Ectodermal cell (in vitro differentiated cells): Measurements from ENCODE around the gene SYPL2.

Experiments used
- H3K27ac ChIP-seq: 2 replicates; pipeline ENCODE4 v1.7.0; 2013; ENCODE audit warnings: mild to moderate bottlenecking, low read depth, low read length; ENCODE audit not compliant: insufficient read depth, poor library complexity, severe bottlenecking
- H3K27me3 ChIP-seq: 2 replicates; pipeline ENCODE4 v1.7.0; 2013; ENCODE audit warnings: mild to moderate bottlenecking, low read length; ENCODE audit not compliant: insufficient read depth, control insufficient read depth, poor library complexity, severe bottlenecking
- H3K36me3 ChIP-seq: one replicate; pipeline ENCODE4 v1.7.0; 2013; ENCODE audit warnings: low read length; ENCODE audit not compliant: control insufficient read depth, insufficient read depth
- H3K4me1 ChIP-seq: one replicate; pipeline ENCODE4 v1.7.0; 2013; ENCODE audit warnings: low read length; ENCODE audit not compliant: control insufficient read depth, insufficient read depth
- H3K4me3 ChIP-seq: 2 replicates; pipeline ENCODE4 v1.7.0; 2013; ENCODE audit warnings: low read depth, low read length, control low read depth; ENCODE audit not compliant: insufficient read depth
- H3K9me3 ChIP-seq: 2 replicates; pipeline ENCODE4 v1.7.0; 2013; ENCODE audit warnings: mild to moderate bottlenecking, low read length, moderate library complexity; ENCODE audit not compliant: control insufficient read depth
- WGBS, 2 experiments: methylation state at CpG; one replicate each; pipeline ENCODE4 v1.1.7; 2013; ENCODE audit warnings: missing lambda C conversion rate in 2 of 2; 5-methylcytosine and 5-hydroxymethylcytosine counted together

Gene SYPL2

DNA sequence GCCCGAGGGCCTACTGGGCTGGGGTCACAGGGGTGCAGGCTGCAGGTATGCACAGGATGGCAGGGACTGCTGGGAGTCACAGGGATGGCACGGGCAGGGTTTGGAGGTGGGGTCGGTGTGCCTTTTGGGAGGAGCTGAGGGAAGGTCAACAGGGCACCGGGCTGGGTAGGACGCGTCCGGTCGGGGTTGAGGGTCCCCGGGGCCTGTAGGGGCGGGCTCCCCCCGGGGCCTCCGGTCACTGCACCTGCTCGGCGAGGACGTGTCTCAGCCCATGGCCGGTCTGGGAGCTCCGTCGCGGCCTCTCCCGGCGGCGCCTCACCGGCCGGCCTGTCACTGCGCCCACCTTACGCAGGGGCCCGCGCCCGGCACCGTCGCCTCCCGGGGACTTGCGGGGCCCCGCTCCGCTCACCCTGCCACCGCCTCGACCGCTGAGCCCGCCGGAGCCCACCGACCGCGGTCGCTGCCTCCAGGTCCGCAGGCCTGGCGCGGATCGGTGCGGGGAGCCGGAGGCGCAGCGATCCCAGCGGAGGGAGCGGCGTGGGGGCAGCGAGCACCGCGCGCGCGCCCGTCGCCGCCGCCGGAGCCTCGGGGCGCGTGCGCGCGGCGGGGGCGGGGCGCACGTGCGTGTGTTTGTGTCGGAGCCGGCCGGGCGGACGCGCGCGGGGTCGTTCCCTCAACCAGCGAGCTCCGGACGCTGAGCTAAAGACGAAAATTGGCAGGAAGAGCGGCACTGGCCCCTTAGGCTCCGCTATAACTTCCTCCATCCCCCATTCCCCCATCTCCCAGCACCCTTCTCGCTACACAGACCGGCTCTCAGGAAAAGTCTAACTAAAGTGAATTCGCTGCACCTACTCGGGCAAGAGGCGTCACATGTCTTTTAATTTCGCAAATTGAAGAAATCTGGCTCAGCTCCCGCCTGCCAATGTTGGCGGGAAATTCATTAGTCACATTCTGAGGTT lies 43.1 kb downstream of the SYPL2 start, which contains the start of gene AMIGO1:
Gene AMIGO1, minus strand, starts transcription at position 552 of the 959 bp plus-strand sequence. CDS start 815 bp downstream, outside the sequence.
- Histone ChIP-seq H3K36me3 (no peaks in the 10 kb centered on the region), H3K4me1 (peaks cover 11% of the 10 kb centered on the region), H3K27me3 (peaks cover 50% of the 10 kb centered on the region), H3K4me3 (peak within 1 kb of the TSS; percentile 54), H3K9me3 (no peaks in the 10 kb centered on the region), H3K27ac (no peak within 1 kb of the TSS)
- 1% methylated on average over 100 of the region's 100 CpGs for WGBS, 2 experiments

DNA sequence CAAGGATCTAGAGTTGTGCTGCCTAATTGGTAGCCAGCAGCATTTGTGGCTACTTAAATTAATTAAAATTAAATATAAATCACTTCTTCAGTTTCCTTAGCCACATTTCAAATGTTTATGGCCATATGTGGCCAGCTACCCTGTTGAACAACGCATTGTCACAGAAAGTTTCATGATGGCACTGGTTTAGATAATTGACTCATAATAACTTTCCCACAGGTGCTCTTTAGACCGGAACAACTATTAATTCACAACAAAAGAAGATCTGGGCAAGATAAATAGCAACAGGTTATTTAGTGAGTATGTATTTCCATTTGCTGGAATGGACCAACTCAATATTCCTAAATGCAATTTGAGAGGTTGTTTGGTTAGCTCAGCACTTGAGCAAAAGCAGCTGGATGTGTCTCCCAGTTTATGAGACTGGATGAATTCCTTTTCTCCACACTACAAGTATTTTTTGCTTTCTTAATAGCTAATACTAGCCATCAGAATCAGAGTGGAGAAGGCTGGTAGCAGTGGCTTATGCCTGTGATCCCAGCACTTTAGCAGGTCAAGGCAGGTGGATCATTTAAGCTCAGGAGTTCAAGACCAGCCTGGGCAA lies 46.9 kb downstream of the SYPL2 start:
- no peaks in the 10 kb centered on the region for H3K9me3 ChIP-seq
- peaks cover 11% of the 10 kb centered on the region for H3K4me1 ChIP-seq
- peaks cover 46% of the 10 kb centered on the region for H3K27me3 ChIP-seq
- 94 to 95% methylated on average over 1 to 2 of the region's 2 CpGs for WGBS, 2 experiments
- no peaks in the 10 kb centered on the region for H3K36me3 ChIP-seq
- no peak overlapping the region for H3K27ac ChIP-seq
- no peak overlapping the region for H3K4me3 ChIP-seq

DNA sequence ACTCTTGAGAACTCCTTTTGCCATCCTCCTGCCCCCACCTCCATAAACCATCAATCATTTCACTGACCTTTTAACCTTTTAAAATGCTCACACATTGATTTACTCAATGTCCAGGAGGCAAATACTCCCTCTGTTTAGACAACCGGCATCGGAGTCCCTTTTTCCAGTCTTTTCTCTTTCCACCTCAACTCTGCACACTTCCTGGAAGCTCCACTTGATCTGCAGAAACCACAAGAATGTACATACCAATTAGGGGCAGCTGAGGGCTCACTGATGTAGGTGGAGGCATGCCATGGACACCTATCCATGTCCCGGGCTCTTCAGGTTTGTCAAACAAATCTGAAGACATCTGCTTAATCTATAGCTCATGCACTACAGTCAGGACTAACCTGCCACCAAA lies 48.5 kb downstream of the SYPL2 start:
- H3K36me3 ChIP-seq = no peaks in the 10 kb centered on the region
- peaks cover 35% of the 10 kb centered on the region for H3K27me3 ChIP-seq
- 86 to 96% methylated on average over 3 of the region's 3 CpGs for WGBS, 2 experiments
- peaks cover 7% of the 10 kb centered on the region for H3K4me1 ChIP-seq
- H3K27ac ChIP-seq = no peak overlapping the region
- no peak overlapping the region for H3K4me3 ChIP-seq
- no peaks in the 10 kb centered on the region for H3K9me3 ChIP-seq

DNA sequence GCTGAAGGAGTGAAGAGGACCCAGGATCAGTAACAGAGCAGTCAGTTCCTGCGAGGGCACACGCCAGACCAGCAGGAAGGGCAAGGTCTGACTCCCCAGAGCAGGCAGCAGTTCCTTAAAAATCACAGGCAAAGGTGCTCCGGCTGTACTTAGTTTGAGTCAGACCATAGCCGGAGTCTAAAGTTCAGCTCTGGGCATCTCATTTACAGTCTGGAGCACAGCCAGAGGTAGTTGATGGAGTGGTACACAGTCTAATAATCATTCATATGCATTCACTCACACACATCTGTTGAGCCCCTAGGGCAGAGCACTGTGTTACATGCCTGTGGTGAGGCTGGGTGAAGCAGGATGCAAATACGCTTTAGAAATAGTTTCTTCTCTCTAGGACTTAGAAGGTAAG lies 50.5 kb downstream of the SYPL2 start:
- H3K4me1 ChIP-seq = no peaks in the 10 kb centered on the region
- H3K27ac ChIP-seq = no peak overlapping the region
- H3K36me3 ChIP-seq = no peaks in the 10 kb centered on the region
- H3K4me3 ChIP-seq = no peak overlapping the region
- no peaks in the 10 kb centered on the region for H3K9me3 ChIP-seq
- 88 to 90% methylated on average over 5 of the region's 5 CpGs for WGBS, 2 experiments
- peaks cover 15% of the 10 kb centered on the region for H3K27me3 ChIP-seq

DNA sequence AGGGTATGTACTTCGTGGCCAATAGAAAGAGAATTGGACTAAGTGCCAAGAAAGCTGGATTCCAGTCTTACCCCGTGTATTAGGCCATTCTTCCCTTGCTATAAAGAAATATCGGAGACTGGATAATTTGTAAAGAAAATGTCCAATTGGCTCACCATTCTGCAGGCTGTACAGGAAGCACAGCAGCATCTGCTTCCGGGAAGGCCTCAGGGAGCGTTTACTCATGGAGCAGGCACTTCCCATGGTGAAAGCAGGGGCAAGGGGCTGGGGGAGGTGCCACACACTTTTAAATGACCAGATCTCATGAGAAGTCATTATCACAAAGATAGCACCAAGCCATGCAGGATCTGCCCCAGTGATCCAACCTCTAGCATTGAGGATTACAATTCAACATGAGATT lies 51.0 kb downstream of the SYPL2 start:
- no peak overlapping the region for H3K27ac ChIP-seq
- H3K27me3 ChIP-seq = peaks cover 10% of the 10 kb centered on the region
- no peak overlapping the region for H3K4me3 ChIP-seq
- 92 to 93% methylated on average over 5 of the region's 5 CpGs for WGBS, 2 experiments
- no peaks in the 10 kb centered on the region for H3K36me3 ChIP-seq
- no peaks in the 10 kb centered on the region for H3K9me3 ChIP-seq
- H3K4me1 ChIP-seq = no peaks in the 10 kb centered on the region

DNA sequence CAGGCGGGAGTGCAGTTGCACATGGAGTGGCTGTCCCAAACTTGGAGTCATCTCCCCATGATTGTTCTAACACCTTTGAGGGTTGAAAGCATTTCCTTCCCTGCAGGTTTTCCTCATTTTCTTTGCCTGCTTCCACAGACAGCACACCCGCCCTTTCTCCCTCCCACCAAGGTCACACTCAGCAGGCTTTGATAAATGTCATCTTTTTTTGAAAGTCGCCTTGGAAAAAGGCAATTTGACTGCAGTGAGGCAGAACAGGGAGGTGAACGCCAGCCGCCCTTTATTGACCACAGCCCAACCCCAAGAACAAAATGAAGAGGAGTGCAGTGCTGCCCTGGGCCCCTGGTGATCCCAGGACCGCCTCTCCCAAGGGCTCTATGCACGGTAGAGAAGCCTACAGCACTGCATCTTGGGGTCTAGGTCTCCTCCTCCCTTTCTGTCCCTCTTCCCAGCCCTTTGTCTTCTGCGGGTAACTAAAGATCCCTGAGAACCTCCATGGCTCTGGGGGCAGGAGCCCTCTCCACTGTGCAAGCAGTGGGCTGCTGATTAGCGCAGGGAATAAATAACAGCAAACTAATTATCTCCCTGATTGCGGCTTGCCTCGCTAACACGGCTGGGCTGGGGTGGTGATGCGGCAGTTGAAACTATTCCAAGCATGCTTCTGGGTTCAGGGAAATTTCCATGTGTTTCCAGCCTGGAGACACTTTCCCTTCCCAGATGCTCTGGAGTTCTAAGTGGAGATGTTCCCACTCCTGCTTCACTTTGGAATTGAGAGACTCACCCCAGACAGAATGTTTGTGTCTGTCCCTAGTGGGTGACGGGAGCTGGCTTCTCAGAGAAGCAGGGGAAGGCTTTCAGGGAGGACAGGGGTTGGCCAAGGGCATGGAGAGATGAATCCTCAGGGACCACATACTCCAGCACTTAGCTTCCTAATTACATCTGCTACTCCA lies 54.9 kb downstream of the SYPL2 start:
- no peaks in the 10 kb centered on the region for H3K4me1 ChIP-seq
- 88% methylated on average over 14 of the region's 14 CpGs for whole genome bisulfite sequencing, 2 experiments
- peaks cover 1% of the 10 kb centered on the region for H3K27me3 ChIP-seq
- no peak overlapping the region for H3K27ac ChIP-seq
- no peak overlapping the region for H3K4me3 ChIP-seq
- H3K9me3 ChIP-seq = no peaks in the 10 kb centered on the region
- H3K36me3 ChIP-seq = no peaks in the 10 kb centered on the region

DNA sequence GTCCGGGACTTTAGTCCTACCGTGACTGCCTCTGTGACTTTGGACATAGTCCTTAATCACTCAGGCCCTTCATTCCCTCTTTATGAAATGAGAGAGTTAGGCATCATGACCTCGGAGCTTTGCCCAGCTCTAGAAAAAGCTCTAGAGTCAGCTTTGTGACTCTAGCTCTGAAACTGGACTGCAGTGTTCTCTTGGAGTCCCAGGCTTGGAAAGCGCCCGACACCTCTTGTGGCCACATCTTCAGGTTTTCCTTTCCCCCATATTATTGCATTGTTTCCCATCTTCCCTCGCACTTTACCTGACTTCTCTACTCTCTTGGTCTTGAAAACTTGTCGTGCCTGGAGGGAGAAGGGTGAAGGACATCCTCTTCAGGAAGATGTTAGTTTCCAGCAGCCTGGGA lies 55.7 kb downstream of the SYPL2 start:
- Histone ChIP-seq H3K27ac (no peak overlapping the region), H3K27me3 (no peaks in the 10 kb centered on the region)
- WGBS, 2 experiments = 93 to 94% methylated on average over 6 to 7 of the region's 7 CpGs

DNA sequence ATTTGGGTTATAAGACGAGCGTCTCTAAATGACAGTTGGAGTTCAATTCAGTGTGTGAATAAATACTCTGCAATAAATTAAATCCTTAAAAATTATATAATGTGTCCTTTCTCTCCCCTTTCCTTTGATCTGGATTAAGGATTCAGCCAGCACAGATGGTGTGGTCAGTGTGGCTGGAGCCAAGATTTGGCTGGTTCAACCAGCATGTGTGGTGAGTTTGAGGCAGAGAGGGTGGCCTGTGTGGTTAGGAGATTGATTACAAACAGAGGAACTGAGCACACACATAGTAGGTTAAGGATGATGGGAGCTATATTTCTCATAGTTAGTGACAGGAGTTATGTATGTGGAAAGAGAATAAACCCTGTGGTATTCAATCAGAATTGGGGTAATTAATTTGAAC lies 57.4 kb downstream of the SYPL2 start:
- WGBS, 2 experiments = no CpG with 5 or more reads among the region's 2 CpGs
- Histone ChIP-seq H3K4me3 (no peak overlapping the region), H3K9me3 (no peaks in the 10 kb centered on the region), H3K27ac (no peak overlapping the region), H3K27me3 (no peaks in the 10 kb centered on the region), H3K4me1 (no peaks in the 10 kb centered on the region), H3K36me3 (no peaks in the 10 kb centered on the region)

More for the DNA sequence above, 55.7 kb downstream of the SYPL2 start:
- Histone ChIP-seq H3K9me3 (no peaks in the 10 kb centered on the region), H3K36me3 (no peaks in the 10 kb centered on the region), H3K4me1 (no peaks in the 10 kb centered on the region), H3K4me3 (no peak overlapping the region)

- no peak overlapping the region for H3K4me3 ChIP-seq
- H3K36me3 ChIP-seq = no peaks in the 10 kb centered on the region
- no peaks in the 10 kb centered on the region for H3K9me3 ChIP-seq
- 89 to 94% methylated on average over 14 of the region's 14 CpGs for whole genome bisulfite sequencing, 2 experiments
- H3K4me1 ChIP-seq = peaks cover 9% of the 10 kb centered on the region
- H3K27me3 ChIP-seq = no peaks in the 10 kb centered on the region
- no peak overlapping the region for H3K27ac ChIP-seq
Observed at GRCh38 chr1:109527098-109527811, 60.9 kb downstream of the SYPL2 start.
